ENCODE results near the gene SGO1. TPM values are rescaled to one million over a fixed set of nuclear protein-coding genes. Genes with fewer than 3 reads are reported as not detected.

SGO1 gene
- total RNA-seq, 1 experiment from 2014 or later: 14.8 TPM

- CTCF ChIA-PET: no interaction called here
- no TSS peak for BruUV-seq (replicated peaks)
- POLR2A ChIA-PET: no interaction called here
- intact Hi-C loops (cut with micrococcal nuclease; ENCODE audit: unreplicated experiment) (no loop called here), in situ Hi-C loops (cut with HindIII; ENCODE audit: low pct_unique_long_range_greater_than_20kb, low sequenced_read_pairs) (no loop called here)
- ATAC-seq (no peak), DNase-seq (ENCODE audit: low read depth, low spot score) (no peak)
- Histone ChIP-seq H3K4me3 (ENCODE audit: low read depth in 2 of 2, low read length in 2 of 2) (no peak overlapping the region), H3K9me3 (ENCODE audit: control insufficient read depth, insufficient read depth, low read depth, low read length) (no peaks in the 10 kb centered on the region), H3K27me3 (ENCODE audit: control insufficient read depth, insufficient read depth, low read length) (no peaks in the 10 kb centered on the region), H3K36me3 (ENCODE audit: control insufficient read depth, insufficient read depth, low read length) (no peaks in the 10 kb centered on the region), H3K4me1 (ENCODE audit: control insufficient read depth, insufficient read depth, low read length) (no peaks in the 10 kb centered on the region), H3K27ac (ENCODE audit: low read length) (no peak overlapping the region)
- TF ChIP-seq, protein P1, sequence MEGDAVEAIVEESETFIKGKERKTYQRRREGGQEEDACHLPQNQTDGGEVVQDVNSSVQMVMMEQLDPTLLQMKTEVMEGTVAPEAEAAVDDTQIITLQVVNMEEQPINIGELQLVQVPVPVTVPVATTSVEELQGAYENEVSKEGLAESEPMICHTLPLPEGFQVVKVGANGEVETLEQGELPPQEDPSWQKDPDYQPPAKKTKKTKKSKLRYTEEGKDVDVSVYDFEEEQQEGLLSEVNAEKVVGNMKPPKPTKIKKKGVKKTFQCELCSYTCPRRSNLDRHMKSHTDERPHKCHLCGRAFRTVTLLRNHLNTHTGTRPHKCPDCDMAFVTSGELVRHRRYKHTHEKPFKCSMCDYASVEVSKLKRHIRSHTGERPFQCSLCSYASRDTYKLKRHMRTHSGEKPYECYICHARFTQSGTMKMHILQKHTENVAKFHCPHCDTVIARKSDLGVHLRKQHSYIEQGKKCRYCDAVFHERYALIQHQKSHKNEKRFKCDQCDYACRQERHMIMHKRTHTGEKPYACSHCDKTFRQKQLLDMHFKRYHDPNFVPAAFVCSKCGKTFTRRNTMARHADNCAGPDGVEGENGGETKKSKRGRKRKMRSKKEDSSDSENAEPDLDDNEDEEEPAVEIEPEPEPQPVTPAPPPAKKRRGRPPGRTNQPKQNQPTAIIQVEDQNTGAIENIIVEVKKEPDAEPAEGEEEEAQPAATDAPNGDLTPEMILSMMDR (IDR thresholded peaks at IDR 0.05): no peak
- no peak for TF ChIP-seq REST (IDR thresholded peaks at IDR 0.05; ENCODE audit: insufficient read depth in 1 of 2, low read depth in 2 of 2, low read length in 1 of 2)
Measured at GRCh38 chr3:20145874-20146273, 40.1 kb downstream of the SGO1 start.

DNA sequence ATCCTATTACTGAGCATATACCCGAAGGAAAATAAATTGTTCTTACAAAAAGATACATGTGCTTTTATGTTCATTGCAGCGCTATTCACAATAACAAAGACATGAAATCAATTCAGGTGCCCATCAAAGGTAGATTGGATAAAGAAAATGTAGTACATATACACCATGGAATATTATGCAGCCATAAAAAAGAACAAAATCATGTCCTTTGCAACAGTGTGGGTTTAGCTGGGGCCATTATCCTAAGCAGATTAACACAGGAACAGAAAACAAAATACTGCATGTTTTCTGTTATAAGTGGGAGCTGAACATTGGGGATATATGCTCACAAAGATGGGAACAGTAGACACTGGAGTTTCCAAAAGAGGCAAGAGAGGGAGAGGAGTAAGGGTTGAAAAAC is 42.5 kb downstream of the SGO1 start:
- ATAC-seq: no peak
- no peak for DNase-seq (ENCODE audit: low read depth, low spot score)
- in situ Hi-C loops (cut with HindIII; ENCODE audit: low pct_unique_long_range_greater_than_20kb, low sequenced_read_pairs): no loop called here
- no peaks in the 10 kb centered on the region for H3K4me1 ChIP-seq (ENCODE audit: control insufficient read depth, insufficient read depth, low read length)
- ChIA-PET POLR2A (no interaction called here), CTCF (no interaction called here)
- intact Hi-C loops (cut with micrococcal nuclease; ENCODE audit: unreplicated experiment): no loop called here
- H3K36me3 ChIP-seq (ENCODE audit: control insufficient read depth, insufficient read depth, low read length): no peaks in the 10 kb centered on the region
- TF ChIP-seq POLR2AphosphoS5 (IDR thresholded peaks at IDR 0.05; ENCODE audit: low read depth, low read length): no peak
- TF ChIP-seq REST (IDR thresholded peaks at IDR 0.05; ENCODE audit: insufficient read depth in 1 of 2, low read depth in 2 of 2, low read length in 1 of 2): no peak
- TF ChIP-seq SIN3A (IDR thresholded peaks at IDR 0.05; ENCODE audit: borderline replicate concordance, insufficient read depth, low read depth, low read length): no peak
- TF ChIP-seq, protein P1 (IDR thresholded peaks at IDR 0.05): no peak
- no peak for TF ChIP-seq TCF7L2 (IDR thresholded peaks at IDR 0.05; ENCODE audit: low read depth, low read length)
- H3K4me3 ChIP-seq (ENCODE audit: low read depth in 2 of 2, low read length in 2 of 2): no peak overlapping the region
- no peaks in the 10 kb centered on the region for H3K27me3 ChIP-seq (ENCODE audit: control insufficient read depth, insufficient read depth, low read length)
- no peaks in the 10 kb centered on the region for H3K9me3 ChIP-seq (ENCODE audit: control insufficient read depth, insufficient read depth, low read depth, low read length)
- BruUV-seq (replicated peaks): no TSS peak
- no peak overlapping the region for H3K27ac ChIP-seq (ENCODE audit: low read length)
